HepG2 (cell line): ENCODE measurements around the gene NAA38. TPM values are rescaled to one million over a fixed set of nuclear protein-coding genes. Genes with fewer than 3 reads are reported as not detected.

Experiments used
- ATF3 ChIP-seq: sonication (generic); formaldehyde crosslinking; IDR thresholded peaks from 2 replicates; pipeline ENCODE4 v1.4.0; 2020; ENCODE audit warnings: missing genetic modification reagents
- ERF ChIP-seq: IDR thresholded peaks from 2 replicates; pipeline ENCODE4 v1.6.1; 2018; ENCODE audit warnings: missing biosample characterization, missing genetic modification reagents
- GFI1 ChIP-seq: sonication (generic); formaldehyde crosslinking; IDR thresholded peaks from 2 replicates; pipeline ENCODE4 v1.5.0; 2020; ENCODE audit warnings: missing genetic modification reagents, mild to moderate bottlenecking, borderline replicate concordance
- HNRNPUL1 ChIP-seq: fragments of 200-400 bp; formaldehyde crosslinking; IDR thresholded peaks from 2 replicates; pipeline ENCODE4 v1.6.1; 2017; ENCODE audit warnings: low read depth, mild to moderate bottlenecking, low read length, moderate library complexity
- MAFF ChIP-seq: IDR thresholded peaks from 2 replicates; pipeline ENCODE4 v1.6.1; 2011; ENCODE audit warnings: low read depth, low read length, improper control_type of control experiment
- MNT ChIP-seq: fragments of 450-650 bp; IDR thresholded peaks from 2 replicates; pipeline ENCODE4 v1.6.1; 2016
- NFATC3 ChIP-seq: sonication (generic); formaldehyde crosslinking; IDR thresholded peaks from 2 replicates; pipeline ENCODE4 v1.5.1; 2020; ENCODE audit warnings: mild to moderate bottlenecking, missing genetic modification reagents
- NFE2L1 ChIP-seq: sonication (generic); formaldehyde crosslinking; IDR thresholded peaks from 2 replicates; pipeline ENCODE4 v1.4.0; 2020; ENCODE audit warnings: missing genetic modification reagents, mild to moderate bottlenecking, borderline replicate concordance
- NFRKB ChIP-seq: fragments of 450-650 bp; IDR thresholded peaks from 2 replicates; pipeline ENCODE4 v1.6.1; 2017
- REL ChIP-seq: sonication (generic); formaldehyde crosslinking; conservative IDR thresholded peaks from 2 replicates; pipeline ENCODE4 v1.8.0; 2022; ENCODE audit warnings: mild to moderate bottlenecking, missing genetic modification reagents, moderate library complexity
- RORA ChIP-seq: sonication (generic); formaldehyde crosslinking; IDR thresholded peaks from 2 replicates; pipeline ENCODE4 v1.5.0; 2020; ENCODE audit warnings: mild to moderate bottlenecking, missing genetic modification reagents, moderate library complexity
- TGIF2 ChIP-seq: IDR thresholded peaks from 2 replicates; pipeline ENCODE4 v1.6.1; 2016; ENCODE audit warnings: control low read depth, missing compliant biosample characterization
- ZBTB33 ChIP-seq: sonication (generic); formaldehyde crosslinking; IDR thresholded peaks from 2 replicates; pipeline ENCODE4 v1.4.0; 2020; ENCODE audit warnings: missing genetic modification reagents
- ZFY ChIP-seq: sonication (generic); formaldehyde crosslinking; IDR thresholded peaks from 2 replicates; pipeline ENCODE4 v1.4.0; 2020; ENCODE audit warnings: missing genetic modification reagents
- ZNF562 ChIP-seq: sonication (generic); formaldehyde crosslinking; IDR thresholded peaks from 2 replicates; pipeline ENCODE4 v1.8.0; 2022; ENCODE audit warnings: missing genetic modification reagents, borderline replicate concordance
- ZNF569 ChIP-seq: sonication (generic); formaldehyde crosslinking; IDR thresholded peaks from 2 replicates; pipeline ENCODE4 v1.5.0; 2020; ENCODE audit warnings: mild to moderate bottlenecking, missing genetic modification reagents, moderate library complexity, borderline replicate concordance
- ZNF619 ChIP-seq: sonication (generic); formaldehyde crosslinking; IDR thresholded peaks from 2 replicates; pipeline ENCODE4 v1.4.0; 2020; ENCODE audit warnings: mild to moderate bottlenecking, missing genetic modification reagents
- ZNF678 ChIP-seq: sonication (generic); formaldehyde crosslinking; IDR thresholded peaks from 2 replicates; pipeline ENCODE4 v1.4.0; 2020; ENCODE audit warnings: mild to moderate bottlenecking, missing genetic modification reagents
- ZNF780A ChIP-seq: sonication (generic); formaldehyde crosslinking; IDR thresholded peaks from 2 replicates; pipeline ENCODE4 v1.8.0; 2022; ENCODE audit warnings: mild to moderate bottlenecking, missing genetic modification reagents, moderate library complexity
- ZNF792 ChIP-seq: IDR thresholded peaks from 2 replicates; pipeline ENCODE4 v1.6.1; 2016
- polyA plus RNA-seq, 8 experiments: library from polyadenylated mRNA; depleted of rRNA in 3 of 8; stranded (reverse) in 7 of 8; unstranded in 1 of 8; fragments of >200 nt; fragmentation: Illumina TruSeq in 4 of 8; extraction: Trizol in 4 of 8; gene quantifications; 2 replicates each; pipeline versions ENCODE4 v1.2.1 to v1.2.3, GENCODE V29; 2011 to 2016; ENCODE audit warnings: low read depth in 4 of 8, missing spikeins in 1 of 8, mixed read lengths in 1 of 8; ENCODE audit not compliant: insufficient read depth in 1 of 8
- total RNA-seq, 5 experiments: library from RNA; depleted of rRNA; stranded (reverse); fragments of >200 nt; fragmentation: Illumina TruSeq; extraction: Trizol; gene quantifications; 2 replicates each; pipeline ENCODE4 v1.2.3, GENCODE V29; 2016; ENCODE audit warnings: low read depth in 1 of 5
- TF ChIP-seq, protein P1 (sequence below): sonication (generic); formaldehyde crosslinking; IDR thresholded peaks from 2 replicates; pipeline ENCODE4 v1.4.0; 2020; ENCODE audit warnings: missing genetic modification reagents
- TF ChIP-seq, protein P2 (sequence below): sonication (generic); formaldehyde crosslinking; IDR thresholded peaks from 2 replicates; pipeline ENCODE4 v1.5.1; 2020; ENCODE audit warnings: missing genetic modification reagents, mild to moderate bottlenecking, borderline replicate concordance

The NAA38 gene
- total and polyA plus RNA-seq, 2 of the 13 experiments (the other 11 are each of a cell fraction or from before 2014, with no cell fraction given): 46.9 to 91.6 TPM

DNA sequence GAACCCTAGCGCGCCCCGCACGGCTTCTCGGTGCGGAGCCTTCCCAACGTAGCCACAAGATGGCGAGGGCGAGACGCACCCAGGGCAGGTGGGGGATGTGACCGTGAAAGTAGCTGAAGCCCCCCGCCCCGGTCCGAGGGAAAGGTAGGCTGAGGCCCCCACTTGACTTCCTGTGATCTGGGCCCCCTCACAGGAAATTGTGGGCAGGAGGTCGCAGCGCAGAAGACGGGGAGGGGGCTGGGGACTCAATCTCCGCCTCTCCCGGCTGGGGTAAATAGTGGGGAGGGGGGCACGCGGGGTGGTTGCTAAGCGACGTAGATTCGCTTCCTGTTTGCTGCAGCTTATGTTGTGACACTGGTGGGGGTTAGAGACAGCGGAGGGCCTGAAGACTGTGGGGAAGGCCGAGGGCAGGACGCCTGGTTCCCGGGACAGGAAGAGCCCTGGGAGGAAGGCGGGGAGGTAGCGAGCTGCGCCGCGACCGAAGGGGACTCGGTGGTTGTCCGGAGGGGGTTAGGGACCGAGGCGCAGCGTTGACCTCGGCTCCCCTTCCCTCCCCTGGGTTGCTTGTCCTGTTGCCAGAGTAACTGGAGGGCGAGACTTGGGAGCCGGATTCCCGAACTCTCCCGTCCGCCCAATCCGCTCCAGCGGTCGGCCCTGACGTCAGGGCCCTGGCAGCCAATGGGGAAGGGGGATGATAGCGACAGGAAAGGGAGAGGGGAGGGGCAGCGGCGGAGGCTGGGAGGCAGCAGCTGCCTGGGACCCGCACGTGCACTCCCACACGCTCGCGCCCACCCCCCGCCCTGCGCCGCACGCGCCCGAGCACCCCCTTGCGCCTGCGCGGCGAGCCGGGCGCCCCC lies 22.2 kb downstream of the NAA38 start (continued):
- no peak; the same call in 1 of the 2 replicates for TF ChIP-seq ZFY (CRISPR knock-in tag)
- TF ChIP-seq MNT: peak; percentile 78
- no peak for TF ChIP-seq NFATC3 (CRISPR knock-in tag)
- TF ChIP-seq NFRKB: no peak
- no peak for TF ChIP-seq ZNF792 (CRISPR knock-in tag)
- no peak for TF ChIP-seq ATF3
- 0 out of 2 replicates have a peak, but pooled peaks have one; percentile 33 for TF ChIP-seq REL (CRISPR knock-in tag)
- TF ChIP-seq ZNF780A (CRISPR knock-in tag): no peak; the same call in 1 of the 2 replicates
- no peak for TF ChIP-seq NFE2L1 (CRISPR knock-in tag)
- peak; percentile 39; the same call in 1 of the 2 replicates for TF ChIP-seq GFI1 (CRISPR knock-in tag)
- no peak for TF ChIP-seq ZNF569 (CRISPR knock-in tag)
- no peak for TF ChIP-seq ZNF678 (CRISPR knock-in tag)
- TF ChIP-seq ZNF562 (CRISPR knock-in tag): no peak
- TF ChIP-seq, protein P1, sequence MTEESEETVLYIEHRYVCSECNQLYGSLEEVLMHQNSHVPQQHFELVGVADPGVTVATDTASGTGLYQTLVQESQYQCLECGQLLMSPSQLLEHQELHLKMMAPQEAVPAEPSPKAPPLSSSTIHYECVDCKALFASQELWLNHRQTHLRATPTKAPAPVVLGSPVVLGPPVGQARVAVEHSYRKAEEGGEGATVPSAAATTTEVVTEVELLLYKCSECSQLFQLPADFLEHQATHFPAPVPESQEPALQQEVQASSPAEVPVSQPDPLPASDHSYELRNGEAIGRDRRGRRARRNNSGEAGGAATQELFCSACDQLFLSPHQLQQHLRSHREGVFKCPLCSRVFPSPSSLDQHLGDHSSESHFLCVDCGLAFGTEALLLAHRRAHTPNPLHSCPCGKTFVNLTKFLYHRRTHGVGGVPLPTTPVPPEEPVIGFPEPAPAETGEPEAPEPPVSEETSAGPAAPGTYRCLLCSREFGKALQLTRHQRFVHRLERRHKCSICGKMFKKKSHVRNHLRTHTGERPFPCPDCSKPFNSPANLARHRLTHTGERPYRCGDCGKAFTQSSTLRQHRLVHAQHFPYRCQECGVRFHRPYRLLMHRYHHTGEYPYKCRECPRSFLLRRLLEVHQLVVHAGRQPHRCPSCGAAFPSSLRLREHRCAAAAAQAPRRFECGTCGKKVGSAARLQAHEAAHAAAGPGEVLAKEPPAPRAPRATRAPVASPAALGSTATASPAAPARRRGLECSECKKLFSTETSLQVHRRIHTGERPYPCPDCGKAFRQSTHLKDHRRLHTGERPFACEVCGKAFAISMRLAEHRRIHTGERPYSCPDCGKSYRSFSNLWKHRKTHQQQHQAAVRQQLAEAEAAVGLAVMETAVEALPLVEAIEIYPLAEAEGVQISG: no peak
- TF ChIP-seq HNRNPUL1: no peak
- peak; percentile 67 for TF ChIP-seq TGIF2
- TF ChIP-seq MAFF: no peak
- peak; percentile 40; the same call in 1 of the 2 replicates for TF ChIP-seq ZBTB33 (CRISPR knock-in tag)
- TF ChIP-seq RORA: no peak
- TF ChIP-seq ERF (CRISPR knock-in tag): peak; percentile 10; the same call in 1 of the 2 replicates
- TF ChIP-seq, protein P2, sequence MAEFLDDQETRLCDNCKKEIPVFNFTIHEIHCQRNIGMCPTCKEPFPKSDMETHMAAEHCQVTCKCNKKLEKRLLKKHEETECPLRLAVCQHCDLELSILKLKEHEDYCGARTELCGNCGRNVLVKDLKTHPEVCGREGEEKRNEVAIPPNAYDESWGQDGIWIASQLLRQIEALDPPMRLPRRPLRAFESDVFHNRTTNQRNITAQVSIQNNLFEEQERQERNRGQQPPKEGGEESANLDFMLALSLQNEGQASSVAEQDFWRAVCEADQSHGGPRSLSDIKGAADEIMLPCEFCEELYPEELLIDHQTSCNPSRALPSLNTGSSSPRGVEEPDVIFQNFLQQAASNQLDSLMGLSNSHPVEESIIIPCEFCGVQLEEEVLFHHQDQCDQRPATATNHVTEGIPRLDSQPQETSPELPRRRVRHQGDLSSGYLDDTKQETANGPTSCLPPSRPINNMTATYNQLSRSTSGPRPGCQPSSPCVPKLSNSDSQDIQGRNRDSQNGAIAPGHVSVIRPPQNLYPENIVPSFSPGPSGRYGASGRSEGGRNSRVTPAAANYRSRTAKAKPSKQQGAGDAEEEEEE (CRISPR knock-in tag): no peak
- TF ChIP-seq ZNF619 (CRISPR knock-in tag): no peak
